Skeletal muscle cell (primary cell): Measurements from ENCODE around the gene PHYKPL.
A peak's percentile ranks its signal among the peaks of the same experiment; 100 is the strongest.
"Not testable (repeated sequence)": the region's sequence is repeated elsewhere in the genome, so short reads cannot be mapped to it uniquely, and the experiment has no call there.

Experiments used
- DNase-seq: peaks from one replicate; pipeline ENCODE4 v3.0.0-alpha.2; 2010; ENCODE audit warnings: low read depth
- H3K4me3 ChIP-seq: 2 replicates; pipeline ENCODE4 v1.5.1; 2011; ENCODE audit warnings: low read depth, mild to moderate bottlenecking, control low read depth, low read length, moderate library complexity

PHYKPL gene

DNA sequence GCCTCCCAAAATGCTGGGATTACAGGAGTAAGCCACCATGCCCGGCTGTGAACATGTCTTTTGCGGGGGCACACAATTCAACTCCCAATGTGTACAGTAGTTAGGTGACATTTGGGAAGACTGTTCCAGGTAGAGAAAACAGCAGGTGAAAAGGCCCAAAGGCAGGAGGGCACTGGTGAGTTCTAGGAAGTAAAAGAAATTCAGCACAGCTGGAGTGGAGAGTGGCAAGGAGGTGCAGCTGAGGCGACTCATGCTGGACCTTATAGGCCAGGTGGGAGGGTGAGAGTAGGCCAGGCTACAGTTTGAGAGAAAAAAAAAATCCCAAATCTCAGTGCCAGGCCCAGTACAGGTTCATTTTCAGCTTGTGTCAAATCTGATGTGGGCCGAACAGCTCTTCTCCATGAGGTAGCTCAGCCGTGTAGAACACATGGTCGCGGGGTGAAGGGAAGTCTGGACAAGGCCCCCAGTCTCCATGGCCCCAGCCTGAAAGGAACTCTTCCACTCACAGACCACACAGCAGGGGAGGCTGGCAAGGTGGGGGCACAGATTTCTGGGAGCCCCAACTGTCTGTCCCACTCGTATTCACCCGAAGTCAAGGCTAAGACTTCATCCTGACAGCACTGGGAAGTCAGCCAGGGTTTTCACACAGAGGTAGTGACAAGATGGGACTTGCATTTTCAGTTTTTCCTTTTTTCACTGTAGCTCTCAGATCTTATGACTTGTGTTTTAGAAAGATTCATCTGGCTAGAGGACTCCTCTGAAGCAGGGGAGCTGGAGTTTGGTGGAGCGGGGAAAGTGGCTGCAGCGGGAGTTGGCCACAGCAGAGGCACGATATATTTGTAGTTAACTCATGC, 32.8 kb downstream of the PHYKPL start:
- no peak for DNase-seq
- no peak overlapping the region for H3K4me3 ChIP-seq

DNA sequence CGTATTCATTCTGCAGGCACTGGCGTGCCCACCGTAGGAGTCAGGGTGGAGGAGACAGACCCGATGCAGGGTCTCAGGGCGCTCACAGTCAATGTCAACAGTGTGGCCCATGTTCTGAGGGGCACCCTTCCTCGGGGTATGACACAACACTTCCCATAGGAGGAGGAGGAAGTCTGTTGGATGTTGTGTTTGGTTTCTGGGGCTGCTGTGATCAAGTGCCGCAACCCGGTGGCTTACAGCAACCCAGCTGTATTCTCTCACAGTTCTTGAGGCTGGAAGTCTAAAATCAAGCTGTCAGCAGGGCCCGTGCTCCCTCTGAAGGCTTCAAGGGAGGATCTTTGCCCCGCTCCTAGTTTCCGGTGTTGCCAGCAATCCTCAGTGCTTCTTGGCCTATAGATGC, 33.9 kb downstream of the PHYKPL start:
- DNase-seq, result no peak
- no peak overlapping the region for H3K4me3 ChIP-seq

DNA sequence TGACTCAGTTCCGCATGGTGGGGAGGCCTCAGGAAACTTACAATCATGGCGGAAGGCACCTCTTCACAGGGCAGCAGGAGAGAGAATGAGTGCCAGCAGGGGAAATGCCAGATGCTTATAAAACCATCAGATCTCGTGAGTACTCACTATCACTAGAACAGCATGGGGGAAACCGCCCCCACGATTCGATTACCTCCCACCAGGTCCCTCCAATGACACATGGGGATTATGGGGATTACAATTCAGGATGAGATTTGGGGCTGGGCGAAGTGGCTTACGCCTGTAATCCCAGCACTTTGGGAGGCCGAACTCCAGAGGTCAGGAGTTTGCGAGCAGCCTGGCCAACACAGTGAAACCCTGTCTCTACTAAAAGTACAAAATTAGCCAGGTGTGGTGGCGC, 34.5 kb downstream of the PHYKPL start:
- not testable (repeated sequence) for DNase-seq, H3K4me3 ChIP-seq

DNA sequence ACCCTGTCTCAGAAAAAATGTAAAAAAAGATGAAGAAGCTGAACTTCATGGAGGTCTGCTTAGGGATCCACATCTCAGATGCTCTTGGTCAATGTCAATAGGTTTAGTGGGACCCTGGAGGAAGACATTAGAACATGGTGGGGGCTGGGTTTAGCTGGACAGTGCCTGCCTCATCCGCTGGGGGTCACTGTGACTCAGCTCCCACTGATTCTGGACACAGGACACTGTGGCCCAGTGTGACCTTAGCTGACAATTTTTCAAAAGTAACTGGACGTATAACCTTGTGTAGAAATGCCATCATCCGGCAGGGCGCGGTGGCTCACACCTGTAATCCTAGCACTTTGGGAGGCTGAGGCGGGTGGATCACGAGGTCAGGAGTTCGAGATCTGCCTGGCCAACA, 35.6 kb downstream of the PHYKPL start:
- H3K4me3 ChIP-seq, result no peak overlapping the region
- no peak for DNase-seq

DNA sequence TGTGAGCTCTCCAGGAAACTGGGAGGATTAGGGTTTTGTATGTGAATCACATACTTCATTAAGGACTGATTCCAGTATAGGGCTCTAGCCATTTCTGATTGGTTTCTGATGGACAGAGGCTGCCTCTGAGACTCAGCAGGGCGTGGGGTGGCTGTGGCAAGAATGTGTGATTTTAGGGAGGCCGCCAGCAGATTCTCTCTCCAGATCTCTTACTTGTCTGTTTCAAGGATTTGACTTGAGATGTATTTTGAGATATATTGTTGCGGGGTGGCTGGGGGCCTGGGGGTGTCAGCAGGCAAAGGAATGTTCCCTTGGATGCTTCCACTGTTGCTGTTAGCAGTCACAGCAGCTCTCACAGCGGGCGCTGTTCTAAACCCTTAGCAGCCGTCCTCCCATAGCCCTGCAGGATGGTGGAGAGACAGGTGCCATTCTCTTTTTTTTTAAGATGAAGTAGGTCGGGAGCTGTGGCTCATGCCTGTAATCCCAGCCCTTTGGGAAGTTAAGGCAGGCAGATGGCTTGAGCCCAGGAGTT, 36.3 kb downstream of the PHYKPL start:
- H3K4me3 ChIP-seq, result no peak overlapping the region
- DNase-seq, result no peak

DNA sequence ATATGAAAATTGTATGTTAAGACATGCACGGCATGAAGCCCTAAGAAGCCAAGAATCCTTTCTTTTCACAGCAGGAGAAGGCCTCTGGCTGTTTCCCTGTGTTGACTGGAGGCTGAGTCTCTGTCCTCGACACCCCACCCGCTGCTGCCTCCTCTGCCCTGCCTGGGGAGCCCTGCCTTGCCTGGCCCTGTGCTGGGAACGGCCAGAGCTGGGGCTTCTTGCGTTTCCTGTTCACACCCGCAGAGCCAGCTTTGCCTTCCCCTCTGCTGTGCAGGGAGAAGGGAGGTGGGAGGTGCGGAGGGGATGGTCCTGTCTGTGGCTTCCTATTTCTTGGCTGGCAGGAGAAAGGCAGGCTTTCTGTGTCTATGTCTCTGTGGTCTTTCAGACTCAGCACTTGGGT, 38.6 kb downstream of the PHYKPL start:
- H3K4me3 ChIP-seq, result no peak overlapping the region
- DNase-seq, result no peak

DNA sequence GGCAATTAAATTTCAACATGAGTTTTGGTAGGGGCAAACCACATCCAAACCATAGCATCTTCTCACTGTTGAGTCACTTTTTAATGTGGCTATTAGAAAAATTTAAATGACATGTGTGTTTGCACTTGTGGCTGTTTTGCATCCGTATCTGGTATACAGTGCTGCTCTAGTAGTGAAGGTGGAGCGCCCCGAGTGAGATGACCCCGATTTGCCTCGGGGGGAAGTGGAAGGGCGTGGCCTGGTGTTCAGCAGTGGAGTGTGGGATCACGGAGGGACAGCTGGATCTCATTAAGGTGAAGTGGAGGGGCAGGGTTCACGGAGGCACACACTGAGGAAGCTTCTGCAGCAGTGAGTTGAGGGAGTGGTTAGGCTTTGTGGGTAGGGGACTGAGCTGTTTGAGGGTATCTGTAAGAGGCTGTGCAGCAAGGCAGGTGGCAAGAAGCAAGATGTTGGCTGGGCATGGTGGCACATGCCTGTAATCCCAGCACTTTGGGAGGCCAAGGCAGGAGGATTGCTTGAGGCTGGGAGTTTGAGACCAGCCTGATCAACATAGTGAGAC, 39.3 kb downstream of the PHYKPL start:
- no peak for DNase-seq
- H3K4me3 ChIP-seq, result no peak overlapping the region

DNA sequence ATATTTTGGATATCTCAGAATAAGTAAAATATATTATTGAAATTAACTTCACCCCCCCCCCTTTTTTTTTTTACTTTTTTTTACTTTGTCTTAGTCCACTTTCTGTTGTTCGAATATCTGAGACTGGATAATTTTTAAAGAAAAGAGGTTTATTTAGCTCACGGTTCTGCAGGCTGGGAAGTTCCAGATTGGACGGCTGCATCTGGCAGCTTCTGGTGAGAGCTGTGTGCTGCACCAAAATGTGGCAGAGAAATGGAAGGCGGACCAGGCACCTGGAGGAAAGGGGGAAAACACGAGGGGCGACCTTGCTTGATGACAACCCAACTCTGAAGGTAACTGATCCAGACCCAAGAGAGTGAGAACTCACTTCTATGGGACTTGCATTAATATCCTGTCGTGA, 39.8 kb downstream of the PHYKPL start:
- H3K4me3 ChIP-seq, result no peak overlapping the region
- no peak for DNase-seq

DNA sequence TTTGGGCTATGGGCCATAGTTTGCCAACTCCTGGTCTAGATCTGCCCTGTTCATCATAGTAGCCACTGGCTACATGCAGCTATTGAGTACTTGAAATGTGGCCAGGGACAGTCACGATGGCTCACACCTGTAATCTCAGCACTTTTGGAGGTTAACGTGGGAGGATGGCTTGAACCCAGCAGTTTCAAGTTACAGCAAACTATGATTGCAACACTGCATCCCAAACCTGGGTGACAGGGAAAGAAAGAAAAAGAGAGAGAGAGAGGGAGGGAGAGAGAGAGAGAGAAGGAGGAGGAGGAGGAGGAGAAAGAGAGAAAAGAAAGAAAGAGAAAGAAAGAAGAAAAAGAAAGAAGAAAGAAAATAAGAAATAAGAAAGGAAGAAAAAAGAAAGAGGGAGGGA, 40.4 kb downstream of the PHYKPL start:
- DNase-seq, result no peak
- no peak overlapping the region for H3K4me3 ChIP-seq

DNA sequence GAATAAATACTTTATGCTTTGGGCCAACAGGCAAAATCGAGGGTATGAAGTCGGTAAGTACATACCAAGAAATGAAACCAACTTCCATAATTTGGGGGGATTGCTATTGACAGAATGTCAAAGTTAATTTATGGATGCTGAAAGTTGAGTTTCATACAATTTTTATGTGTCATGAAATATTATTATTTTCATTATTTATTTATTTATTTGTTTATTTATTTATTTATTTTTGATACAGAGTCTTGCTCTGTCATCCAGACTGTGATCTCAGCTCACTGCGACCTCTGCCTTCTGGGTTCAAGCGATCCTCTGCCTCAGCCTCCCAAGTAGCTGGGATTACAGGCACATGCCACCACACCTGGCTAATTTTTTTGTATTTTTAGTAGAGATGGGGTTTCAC, 40.9 kb downstream of the PHYKPL start:
- no peak for DNase-seq
- no peak overlapping the region for H3K4me3 ChIP-seq

DNA sequence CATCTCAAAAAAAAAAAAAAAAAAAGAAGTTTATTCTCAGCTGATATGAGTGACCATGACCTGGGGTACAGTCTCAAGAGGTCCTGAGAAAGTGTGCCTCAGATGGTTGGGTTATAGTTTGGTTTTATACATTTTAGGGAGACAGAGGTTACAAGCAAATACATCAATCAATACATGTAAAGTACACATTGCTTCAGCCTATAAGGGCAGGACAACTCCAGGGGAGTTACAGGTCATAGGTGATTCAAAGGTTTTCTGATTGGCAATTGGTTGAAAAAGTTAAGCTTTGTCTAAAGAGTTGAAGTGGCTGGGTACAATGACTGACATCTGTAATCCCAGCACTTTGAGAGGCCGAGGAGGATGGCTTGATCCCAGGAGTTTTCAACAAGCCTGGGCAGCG, 43.2 kb downstream of the PHYKPL start:
- H3K4me3 ChIP-seq, result no peak overlapping the region
- no peak for DNase-seq

DNA sequence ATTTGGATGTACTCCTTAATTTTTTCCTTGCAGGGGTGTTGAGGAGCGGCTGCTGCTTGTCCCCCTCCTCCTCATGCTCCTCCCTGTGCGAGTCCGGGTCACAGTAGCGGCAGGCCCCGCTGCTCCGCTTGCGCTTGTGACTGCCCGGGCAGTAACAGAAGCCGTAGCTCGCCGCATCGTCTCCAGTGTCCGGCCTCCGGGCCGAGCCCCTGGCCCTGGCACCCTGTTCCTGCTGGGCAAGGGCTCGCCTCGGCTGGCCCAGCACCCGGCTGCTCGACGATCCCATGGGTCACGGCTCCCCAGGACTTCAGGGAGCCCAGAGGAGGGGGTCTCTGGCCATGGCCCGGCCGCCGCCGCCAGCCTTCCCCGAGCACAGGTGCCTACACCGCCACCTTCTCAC, 45.6 kb downstream of the PHYKPL start, which contains the start of gene GMCL2:
Gene GMCL2, minus strand, starts transcription at position 358 of the 400 bp plus-strand sequence. Its CDS starts 72 bp downstream, at position 286.
- no peak for DNase-seq
- peak within 1 kb of the TSS; percentile 1 for H3K4me3 ChIP-seq

DNA sequence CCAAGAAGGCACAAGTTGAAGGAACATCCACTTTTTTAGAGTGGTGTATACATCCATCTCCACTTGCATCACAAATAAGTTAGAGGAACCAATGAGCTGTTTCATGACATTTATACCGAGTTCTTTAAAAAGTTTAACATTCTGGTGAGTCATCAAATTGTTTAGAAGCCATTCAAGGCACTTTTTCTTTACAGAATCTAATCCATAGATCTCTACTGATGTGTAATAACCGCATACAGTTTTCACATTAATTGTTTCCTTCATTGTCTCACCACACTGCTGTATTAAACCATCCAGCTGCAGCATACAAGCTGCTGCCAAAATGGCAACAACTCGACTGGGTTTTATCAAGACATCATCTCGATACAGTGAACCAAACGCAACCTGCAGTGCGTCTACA, 46.2 kb downstream of the PHYKPL start:
- H3K4me3 ChIP-seq, result no peak overlapping the region
- no peak for DNase-seq

DNA sequence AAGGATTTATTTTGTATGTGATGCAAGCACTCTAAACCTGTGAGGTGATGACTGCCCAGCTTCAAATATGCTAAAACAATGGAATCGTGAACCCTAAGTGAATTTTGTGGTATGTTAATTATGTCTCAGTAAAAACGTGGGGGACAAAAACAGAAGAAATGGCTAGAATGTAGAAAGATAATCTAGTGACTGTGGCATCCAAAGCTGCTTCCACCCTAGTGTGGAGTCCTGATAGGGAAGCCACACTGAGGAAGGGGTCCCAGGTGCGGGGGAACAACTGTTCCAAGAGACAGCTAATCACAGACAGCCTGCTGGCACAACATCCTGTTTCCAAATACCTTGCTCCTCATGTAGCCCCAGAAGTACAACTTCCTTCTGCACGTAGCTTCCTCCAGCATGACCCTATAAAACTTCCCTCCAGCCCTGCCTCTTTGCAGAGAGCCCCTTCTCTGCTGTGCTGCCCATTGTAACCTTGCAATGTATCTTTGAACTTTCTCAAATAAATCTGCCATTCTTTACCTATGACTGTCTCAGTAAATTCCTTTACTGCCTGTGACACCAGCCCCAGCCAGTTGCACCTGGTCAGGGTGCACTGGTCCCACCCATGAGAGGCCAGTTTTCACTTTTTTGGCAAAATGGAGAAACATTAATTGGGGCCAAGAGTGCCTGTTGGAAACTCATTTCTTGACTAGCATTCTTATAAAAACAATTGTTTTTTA, 50.3 kb downstream of the PHYKPL start:
- no peak for DNase-seq
- no peak overlapping the region for H3K4me3 ChIP-seq

DNA sequence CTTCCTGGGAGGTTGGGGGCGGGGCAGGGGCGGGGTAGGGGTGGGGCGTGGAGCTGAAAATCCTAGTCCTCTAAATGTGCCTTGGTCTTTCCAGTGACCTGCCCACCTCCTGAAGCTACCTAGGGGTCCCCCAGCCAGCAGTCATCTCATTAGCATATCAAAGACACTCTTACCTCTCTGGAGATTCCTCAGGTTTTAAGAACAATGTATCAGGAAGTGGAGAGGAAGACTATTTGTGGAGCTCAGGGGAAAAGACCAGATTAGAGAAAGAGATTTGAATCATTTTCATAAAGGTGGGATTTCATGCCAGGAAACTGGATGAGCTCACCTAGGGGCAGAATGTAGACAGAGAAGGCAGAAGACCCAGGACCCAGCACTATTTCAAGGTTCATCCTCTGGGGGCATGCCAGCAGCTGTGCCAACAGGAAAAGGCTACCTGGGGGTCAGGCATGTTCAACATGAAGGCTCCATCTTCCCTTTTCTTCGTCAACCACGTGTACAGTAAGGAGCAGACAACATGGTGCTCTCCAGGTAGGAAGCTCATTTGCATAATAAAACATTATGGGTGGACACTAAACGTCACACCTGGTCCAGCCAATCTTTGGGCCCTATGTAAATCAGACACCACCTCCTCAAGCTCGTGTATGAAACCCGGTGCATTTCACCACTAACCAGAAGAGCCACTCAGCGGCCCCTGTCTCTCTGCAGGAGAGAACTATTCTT, 52.3 kb downstream of the PHYKPL start:
- no peak overlapping the region for H3K4me3 ChIP-seq
- no peak for DNase-seq

DNA sequence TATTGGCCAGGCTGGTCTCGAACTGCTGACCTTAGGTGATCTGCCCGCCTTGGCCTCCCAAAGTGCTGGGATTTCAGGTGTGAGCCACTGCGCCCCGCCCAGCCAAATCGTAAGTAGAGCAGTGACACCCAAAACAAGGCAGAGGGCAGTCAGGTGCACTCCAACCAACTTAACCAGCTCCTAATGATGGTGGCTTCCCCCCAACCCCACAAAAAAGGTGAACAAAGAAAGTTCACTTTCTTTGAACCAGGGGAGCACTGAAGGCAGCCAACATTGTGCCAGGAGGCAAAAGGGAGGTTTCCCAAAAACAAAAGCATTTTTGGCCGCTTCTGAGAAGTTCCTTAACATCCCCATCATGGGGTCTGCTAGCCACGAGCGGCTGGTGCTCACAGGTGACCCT, 55.0 kb downstream of the PHYKPL start:
- DNase-seq, result no peak
- H3K4me3 ChIP-seq, result no peak overlapping the region

DNA sequence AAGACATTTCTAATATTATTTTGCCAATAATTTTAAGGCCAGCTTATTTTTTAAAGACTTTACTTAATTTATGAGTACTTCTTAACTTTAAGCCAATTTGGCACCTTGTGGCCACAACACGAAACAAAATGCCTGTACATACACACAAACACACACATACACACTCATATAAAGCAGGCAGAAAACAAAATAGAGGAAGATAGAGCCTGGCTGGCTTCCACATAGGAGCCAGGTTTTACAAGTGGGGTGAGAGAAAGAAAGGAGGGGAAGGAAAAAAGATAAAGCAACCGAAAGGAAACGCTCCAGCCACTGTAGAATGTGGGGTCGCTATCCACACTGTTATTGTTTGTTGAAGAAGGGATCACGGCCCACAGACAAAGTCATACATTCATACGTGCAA, 55.8 kb downstream of the PHYKPL start:
- H3K4me3 ChIP-seq, result no peak overlapping the region
- no peak for DNase-seq

DNA sequence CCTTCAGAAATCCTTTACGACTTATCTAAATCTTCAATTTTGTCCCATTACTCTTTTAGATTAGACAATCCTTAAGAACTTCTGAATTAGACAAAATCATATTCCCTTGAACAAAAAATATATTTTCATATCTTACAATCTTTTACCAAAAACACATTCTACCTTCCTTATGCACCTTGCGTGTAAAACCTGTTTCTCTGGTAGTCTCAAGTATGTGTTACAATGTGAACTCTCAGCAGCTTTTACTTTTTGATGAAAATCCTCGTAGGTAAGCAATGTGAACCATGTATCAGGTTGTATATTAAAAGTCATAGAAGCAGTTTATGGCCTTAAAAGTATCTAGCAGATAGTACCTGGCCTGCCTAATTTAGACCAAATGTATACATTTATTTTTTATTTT, 58.1 kb downstream of the PHYKPL start:
- DNase-seq, result no peak
- no peak overlapping the region for H3K4me3 ChIP-seq

DNA sequence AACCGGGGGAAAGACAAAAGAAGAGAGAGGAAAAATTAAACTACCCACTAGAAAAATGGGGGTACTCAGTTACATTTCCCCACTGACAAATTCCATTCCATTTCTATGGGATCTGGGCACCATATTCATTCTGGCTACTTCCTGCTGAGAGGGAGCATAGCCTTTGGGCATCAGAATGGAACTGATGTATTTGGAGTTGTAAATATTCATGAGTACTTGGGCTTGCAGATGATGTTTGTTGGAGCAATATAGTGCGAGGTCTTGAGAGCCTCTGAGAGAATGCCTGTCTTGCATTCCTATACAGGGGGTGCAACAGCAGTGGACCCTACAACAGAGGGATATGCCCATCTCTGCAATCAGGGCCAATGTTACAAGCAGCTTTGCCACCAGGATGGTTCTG, 62.1 kb downstream of the PHYKPL start:
- no peak overlapping the region for H3K4me3 ChIP-seq
- no peak for DNase-seq

DNA sequence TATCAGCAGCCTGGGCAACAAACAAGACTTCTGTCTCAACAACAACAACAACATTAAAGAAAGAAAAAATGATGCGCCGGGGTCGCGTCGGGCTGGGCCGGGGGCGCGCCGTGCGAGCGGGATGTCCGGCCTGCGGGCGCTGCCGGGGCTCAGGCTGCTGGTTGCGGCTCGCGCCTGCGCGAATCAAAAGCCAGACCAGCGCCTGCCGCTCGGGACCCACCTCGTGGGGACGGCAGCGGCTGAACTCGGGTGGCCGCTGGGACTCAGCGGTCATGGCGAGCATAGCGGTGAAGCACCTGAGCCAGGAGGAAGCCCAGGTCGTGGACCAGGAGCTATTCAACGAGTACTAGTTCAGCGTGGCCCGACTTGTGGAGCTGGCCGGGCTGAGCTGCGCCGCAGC, 67.0 kb downstream of the PHYKPL start:
- no peak for DNase-seq
- H3K4me3 ChIP-seq, result no peak overlapping the region
